TTC549 (cell line): ENCODE measurements around the gene IL37.
"Not testable (repeated sequence)": the region's sequence is repeated elsewhere in the genome, so short reads cannot be mapped to it uniquely, and the experiment has no call there.

Experiments used
- FAIRE-seq: peaks from 2 replicates; lab custom pipeline; 2012; peaks lifted over from hg19 to GRCh38; lab: Jason Lieb, UNC

Gene IL37

DNA sequence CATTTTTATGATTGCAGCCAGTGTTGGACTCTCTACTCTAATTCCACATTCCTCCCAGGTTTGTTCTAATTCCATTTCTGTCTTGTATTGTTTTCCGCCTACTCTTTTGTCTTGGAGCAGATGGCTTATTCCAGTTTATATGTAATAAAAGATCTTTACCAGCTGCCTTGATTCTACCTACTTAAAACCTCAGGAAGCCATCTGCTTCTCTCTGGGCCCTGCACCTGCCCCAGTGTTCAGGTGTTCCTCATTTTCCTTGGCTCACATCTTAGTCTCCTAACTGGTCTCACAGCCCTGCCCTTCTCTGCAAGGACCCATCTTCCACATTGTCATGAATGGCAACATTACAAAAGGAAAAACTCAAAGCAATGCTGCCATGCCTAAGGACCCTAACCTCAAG lies 21.0 kb upstream of the IL37 start:
- FAIRE-seq = no peak

DNA sequence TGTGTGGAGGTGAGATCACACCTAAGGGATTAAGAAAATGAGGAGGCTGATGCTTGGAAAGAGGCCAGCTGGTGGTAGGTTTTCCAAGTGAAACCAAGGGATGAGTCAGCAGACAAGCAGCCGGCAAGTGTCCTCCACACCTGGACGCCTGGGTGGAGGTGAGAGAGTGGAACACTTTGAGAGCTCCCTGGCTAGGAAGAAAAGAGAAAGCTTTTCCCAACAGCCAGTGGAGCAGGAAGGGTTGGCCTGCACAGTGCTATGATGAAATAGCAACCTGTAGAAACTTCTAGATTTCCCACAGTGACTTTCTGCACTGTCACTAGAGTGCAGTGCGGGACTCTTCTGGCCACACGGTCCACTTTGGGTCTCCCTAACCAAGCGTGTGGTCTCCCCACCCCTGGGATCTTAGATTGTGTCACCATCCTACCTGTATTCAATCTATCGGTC lies 19.6 kb upstream of the IL37 start:
- FAIRE-seq = no peak

DNA sequence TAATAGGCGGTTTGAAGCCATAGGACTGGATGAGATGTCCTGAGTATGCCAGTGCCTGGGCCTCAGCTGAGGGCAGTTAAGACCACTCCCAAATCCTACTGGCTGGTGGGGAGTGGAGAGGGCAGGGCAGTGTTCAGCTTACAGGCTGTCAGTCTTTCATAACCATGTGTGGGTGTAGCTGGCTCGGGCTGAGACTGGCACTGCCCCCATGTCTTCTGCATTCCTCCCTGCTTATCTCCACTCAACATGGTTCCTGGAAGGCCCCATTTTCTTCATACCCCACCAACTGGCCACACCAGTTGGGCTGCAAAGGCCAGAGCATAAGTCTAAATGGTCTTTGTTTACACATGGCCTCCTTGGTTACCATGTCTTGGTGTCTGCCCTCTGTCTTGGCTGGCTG lies 17.2 kb upstream of the IL37 start:
- no peak for FAIRE-seq

DNA sequence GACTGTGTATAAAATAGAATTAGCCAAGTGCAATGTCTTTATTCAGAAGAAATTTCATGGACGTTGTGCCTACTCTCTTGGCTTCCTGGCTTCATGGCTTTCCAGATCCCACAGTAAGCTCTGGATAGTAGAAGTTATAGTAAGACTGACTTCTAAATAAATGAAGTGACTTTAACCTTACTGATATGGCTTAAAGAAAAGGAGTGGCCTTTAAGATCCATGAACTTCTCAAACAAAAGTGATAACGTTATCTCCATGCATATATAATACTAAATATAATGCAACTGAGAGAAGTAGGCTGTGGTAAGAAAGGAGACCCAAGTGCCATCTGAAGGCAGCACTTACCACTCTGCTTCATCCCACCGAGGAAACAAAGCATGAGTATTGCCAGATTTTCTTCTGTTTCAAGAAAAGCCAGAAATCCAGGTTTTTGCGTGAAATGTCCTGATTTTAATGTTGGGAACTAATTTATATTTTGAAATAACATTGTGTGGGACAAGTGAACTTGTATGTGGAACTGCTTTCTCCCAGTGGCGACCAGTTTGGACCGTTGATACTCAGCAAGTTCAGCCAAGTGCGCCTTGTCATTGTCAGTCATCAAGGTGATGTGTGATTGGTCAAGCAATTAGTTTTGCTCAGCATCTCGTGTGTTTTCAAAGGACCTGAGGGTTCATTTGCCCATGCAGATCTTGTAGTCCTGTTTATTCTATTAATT lies 13.9 kb upstream of the IL37 start:
- FAIRE-seq = no peak

DNA sequence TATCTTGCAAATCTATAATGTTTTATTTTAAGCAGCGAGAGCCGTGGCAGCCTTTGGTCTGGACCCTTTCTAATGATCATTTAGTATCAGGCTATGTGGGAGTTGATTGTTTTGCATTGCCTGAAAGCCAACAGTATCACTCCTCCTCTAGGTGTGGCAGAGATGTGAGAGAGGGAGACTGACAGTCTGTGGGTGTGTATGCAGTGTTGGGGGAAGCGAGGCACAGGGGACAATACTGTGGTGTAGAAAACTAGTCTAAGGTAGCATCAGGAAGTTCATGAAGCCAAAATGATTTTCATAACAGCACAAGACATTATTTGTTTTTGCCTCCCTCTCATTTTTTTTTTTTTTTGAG lies 13.4 kb upstream of the IL37 start:
- no peak for FAIRE-seq

DNA sequence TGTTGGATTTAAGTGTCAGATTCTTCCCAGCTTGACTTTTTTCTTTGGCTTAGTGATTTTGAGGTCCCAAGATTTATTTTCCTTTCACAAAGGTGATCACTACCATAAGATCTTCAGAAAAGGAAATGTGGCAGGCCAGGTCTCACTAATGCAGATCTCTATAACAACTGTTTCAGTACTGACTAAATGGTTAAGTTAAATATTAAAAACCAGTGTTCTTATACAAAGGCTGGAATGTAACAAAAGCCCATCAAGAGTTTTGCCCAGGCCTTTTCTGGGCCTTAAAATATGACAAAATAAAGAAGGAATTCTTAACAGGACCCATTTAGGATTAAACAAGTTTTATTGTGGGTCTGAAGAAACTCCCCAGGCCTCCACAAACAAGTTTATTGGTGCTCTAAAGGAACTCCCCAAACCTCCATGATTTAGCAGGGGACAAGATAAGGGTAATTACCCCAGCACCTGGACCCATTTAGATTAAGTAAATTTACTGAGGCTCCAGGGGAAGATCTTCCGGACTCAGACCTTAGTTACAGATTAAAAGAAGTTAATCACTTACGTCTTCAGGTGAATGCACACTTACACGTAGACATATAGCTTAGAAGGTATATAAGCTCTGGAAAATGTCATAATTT lies 9.4 kb upstream of the IL37 start:
- not testable (repeated sequence) for FAIRE-seq

DNA sequence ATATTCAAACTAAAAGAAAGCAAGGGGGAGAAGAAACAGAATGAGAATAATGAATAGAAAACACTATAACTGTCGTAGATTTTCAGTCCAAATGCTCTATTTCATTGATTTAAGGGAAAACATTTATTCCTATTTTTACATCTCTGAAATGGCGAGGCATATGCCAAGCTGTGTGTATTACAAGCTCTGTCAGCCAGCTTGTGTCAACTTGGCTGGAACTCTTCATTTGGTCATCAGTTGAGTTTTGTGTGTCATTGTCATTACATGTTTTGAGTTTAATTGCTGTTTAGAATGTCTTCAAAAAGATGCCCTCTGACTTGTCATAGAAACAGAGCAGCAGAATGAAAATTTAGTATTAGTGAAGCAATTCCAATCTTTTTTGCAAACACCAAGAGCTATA lies 8.1 kb upstream of the IL37 start:
- no peak for FAIRE-seq

DNA sequence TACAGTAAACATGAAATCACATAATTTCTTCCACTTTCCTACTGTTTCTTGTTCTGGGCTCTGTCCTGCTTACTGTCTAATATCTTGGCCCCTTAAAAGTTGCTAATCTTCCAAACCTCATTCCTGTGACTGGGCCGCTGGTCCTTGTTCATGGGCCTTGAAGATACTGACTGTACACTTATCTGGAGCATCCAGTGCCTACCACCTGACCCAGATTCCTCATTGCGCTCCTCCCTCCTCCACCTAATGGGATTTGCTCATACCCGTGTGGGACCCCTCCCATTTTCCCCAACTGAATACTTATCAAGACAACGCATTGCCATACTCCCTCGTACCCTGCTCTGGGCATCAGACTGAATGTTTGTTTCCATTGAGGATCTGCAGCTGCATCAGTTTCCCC lies 6.1 kb upstream of the IL37 start:
- no peak for FAIRE-seq

DNA sequence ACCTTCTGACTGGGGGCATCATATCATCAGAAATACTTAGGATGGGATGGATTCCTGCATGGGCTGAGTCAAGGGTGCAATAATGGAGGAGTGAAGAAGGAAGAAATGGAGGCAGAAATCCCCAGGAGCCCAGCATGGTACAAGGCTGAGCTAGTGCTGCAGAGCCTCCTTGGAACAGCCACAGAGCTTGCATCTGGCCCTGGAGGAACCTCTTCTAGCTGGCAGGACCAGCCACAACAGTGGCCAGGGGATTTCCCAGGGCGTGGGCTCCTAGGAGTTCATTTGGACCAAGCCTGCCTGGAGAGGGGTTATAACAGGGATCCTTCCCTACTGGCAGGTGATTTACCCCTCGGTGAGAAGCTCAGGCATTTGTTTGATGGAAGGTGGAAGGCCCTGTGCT lies 4.7 kb upstream of the IL37 start:
- no peak for FAIRE-seq

DNA sequence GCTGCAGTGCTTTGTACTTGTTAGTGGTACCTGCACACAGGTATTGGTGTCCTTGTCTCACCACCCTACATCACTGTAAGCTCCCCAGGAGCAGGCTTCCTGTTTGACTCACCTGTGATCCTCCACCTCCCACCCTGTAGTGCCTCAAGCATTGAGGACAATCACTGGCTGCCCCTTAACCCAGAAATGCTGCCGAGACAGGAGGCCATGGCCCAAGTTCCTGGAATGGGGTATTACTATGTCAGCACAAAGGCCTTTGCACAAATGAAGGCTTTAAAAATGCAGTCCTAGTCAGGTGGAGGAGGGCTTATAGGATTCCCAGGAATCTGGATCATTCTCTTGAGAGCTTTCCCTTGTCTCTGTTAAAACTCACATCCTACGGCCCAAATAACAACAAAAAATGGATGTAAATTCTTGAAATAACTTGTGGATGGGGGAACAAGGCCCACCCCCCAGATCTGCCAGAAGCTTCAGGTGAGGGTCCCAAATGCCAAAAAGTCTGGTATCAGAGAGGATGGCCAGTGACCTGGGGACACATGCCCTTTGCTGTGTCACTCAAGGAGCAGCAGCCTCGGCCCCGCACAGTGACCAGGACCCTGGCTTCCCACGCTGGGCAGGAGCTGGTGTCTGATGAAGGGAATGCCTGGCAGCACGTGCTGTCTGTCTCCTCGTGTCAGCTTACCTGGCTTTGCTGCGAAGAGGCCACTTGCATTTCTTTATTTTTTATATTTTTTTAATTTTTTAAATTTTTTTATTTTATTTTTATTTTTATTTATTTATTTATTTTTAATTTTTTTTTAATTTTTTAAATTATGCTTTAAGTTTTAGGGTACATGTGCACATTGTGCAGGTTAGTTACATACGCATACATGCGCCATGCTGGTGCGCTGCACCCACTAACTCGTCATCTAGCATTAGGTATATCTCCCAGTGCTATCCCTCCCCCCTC lies 3.7 kb upstream of the IL37 start:
- FAIRE-seq = no peak

DNA sequence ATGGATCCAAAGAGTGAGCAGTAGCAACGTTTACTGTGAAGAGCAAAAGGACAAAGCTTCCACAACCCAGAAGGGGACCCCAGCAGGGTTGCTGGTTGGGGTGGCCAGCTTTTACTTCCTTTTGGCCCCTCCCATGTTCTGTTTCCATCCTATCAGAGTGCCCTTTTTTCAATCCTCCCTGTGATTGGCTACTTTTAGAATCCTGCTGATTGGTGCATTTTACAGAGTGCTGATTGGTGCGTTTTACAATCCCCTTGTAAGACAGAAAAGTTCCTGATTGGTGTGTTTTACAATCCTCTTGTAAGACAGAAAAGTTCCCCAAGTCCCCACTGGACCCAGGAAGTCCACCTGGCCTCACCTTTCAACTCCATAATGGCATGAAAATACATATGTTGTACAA lies 2.4 kb upstream of the IL37 start:
- FAIRE-seq = not testable (repeated sequence)

DNA sequence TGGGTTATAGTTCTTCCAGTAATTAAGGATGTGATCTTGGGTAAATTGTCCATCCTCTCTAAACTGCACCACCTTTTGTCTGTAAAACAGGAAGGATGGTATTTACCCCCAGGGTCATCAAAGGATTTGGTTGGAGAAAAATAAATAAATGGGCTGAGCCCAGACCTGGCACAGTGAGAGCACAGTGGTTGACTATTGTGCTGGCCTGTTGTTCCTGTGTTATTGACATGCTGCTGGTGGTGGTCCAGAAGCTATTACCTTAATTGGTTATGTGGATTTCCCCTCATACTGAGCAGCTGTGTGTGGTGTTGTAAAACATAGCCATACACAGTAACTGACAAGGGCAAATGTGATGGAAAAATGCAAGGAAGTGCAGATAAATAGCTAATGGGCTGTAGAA lies 746 bp upstream of the IL37 start:
- no peak for FAIRE-seq

DNA sequence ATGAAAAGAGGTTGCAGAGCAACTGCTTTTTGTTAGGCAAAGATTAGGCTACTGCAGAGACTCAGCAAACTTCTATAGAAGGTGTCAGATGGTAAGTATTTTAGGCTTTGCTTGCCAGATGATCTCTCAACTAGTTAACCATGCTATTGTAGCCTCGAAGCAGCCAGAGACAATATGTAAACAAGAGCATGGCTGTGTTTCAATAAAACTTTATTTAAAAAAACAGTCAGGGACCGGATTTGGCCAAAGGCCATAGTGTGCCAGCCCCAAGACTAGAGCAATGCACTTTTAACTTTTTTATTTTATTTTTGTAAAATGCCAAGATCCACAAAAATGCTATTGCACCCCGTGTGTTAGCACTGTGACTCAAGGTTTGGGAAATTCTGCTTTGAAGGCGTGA lies 1.4 kb downstream of the IL37 start:
- FAIRE-seq = no peak

DNA sequence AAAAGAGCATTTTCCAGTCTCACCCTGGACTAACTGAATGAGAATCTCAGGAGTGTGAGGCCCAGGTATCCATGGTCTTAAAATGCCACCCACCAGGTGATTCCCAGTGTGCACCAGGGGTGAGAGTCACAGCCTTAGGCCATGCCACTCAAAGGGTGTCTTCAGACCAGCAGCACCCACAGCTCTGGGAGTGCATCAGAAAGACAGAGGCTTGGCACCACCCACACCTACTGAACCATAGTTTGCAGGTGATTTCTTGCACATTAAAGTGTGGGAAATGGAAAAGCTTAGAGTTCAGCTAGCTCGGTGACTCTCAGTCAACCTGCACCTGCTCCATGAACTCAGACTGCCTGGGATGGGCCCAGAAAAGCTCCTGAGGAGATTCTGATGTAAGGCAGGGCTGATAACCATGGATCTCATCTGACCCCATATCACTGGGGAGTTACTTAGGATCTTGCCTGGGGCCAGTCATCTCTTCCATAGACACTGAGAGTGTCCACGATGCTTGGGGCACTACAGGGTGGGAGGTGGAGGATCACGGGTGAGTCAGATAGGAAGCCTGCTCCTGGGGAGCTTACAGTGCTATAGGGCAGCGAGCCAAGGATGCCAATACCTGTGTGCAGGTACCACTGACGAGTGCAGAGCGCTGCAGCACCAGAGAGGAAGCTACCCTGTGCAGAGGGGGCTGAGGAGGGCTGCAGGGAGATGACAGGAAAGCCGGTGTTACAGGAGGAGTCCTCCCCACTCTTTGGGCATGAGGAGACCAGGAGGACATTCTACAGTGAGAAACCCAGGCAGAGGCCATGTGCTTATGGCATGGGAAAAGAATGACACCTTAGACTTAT lies 4.6 kb downstream of the IL37 start:
- FAIRE-seq = no peak

DNA sequence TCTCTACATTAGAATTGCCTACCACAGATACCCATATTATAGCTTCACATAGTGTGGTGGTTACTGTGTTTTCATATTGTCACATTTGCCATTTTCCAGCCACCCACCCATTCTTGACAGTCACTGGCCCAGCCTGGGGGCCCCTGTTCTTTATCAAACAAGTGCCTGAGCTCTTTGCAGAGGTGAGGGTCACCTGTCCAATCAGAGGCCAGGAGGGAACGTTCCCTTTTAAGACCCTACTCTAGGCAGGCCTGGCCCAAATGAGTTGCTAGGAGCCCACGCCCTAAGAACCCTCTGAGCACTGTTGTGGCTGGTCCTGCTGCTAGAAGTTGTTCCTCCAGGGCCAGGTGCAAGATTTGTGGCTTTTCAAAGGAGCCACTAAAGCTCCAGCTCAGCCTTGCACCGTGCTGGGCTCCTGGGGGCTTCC lies 5.2 kb downstream of the IL37 start:
- no peak for FAIRE-seq

DNA sequence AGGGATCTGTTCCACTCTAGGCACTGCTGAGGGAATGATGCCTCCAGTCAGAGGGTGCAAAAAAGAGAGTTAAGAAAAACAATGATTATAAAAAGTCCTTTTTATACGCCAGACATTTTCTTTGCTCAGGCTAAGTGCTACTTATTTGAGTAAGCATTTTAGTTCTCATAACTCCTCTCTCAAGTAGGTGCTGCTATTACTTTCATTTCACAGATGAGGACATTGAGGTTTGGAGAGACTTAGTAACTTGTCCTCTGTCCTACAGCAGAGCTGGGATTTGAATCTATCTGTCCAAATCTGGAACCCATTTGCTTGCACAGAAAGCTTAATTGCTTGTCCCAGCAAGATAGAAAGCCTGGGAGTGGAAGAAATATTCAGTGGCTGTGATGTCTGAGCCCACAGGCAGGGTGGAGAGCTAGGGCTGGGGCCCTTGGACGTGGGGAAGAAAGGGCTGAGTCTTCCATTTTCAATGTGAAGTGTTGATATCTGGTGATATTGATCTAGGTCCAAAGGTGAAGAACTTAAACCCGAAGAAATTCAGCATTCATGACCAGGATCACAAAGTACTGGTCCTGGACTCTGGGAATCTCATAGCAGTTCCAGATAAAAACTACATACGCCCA lies 5.8 kb downstream of the IL37 start:
- FAIRE-seq = no peak

DNA sequence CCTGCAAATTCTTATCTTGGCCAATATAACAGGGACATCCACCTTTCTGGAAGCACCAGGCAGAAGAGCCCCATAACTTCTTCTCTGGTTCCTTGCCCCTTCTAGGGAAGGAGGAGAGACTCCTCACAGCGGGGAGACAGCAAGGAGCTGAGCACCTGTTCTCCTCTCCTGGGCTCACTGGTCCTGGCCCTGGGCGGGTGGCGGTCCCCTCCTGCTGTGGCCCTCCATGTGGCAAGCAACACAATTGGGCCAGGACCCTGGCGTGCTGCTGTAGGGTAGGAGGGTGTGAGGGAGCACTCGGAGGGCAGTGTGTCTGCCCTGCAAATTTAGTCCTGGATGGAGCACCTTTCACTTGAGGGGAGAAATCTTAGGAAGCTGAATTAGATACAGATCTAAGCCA lies 6.9 kb downstream of the IL37 start:
- FAIRE-seq = no peak

DNA sequence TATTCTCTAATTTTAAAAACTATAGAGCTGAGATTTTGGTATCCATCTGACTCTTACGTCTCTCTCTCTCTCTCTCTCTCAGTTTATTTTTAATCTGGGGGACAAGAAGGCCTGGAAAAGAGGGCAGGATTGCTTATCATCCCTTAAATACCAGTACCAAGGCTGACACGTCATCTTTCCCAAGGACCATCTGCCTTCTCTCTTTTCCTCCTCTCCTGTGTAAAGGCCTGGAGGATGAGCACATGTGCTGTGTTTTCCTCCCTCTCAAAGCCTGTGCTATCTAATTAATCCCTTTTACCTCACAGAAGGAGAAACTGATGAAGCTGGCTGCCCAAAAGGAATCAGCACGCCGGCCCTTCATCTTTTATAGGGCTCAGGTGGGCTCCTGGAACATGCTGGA lies 7.3 kb downstream of the IL37 start:
- FAIRE-seq = no peak

DNA sequence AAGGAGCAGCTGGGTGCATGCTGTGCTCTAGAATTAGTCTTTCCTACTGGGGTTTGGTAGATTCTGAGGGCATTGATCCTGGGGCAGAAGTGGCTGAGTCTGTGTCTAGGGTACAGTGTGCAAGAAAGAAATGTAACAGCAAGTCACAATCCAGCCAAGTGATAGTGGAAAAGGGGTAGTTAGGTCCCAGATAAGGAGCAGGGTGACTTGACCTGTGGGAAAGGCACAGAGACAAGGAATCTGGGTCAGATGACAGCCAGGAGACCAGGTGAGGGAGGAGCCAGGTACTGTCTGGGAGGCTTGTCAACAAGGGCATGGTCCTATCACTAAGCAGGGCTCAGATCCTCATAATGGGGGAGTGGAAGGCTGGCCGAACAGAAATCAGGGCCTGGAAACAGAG lies 8.1 kb downstream of the IL37 start:
- FAIRE-seq = no peak

DNA sequence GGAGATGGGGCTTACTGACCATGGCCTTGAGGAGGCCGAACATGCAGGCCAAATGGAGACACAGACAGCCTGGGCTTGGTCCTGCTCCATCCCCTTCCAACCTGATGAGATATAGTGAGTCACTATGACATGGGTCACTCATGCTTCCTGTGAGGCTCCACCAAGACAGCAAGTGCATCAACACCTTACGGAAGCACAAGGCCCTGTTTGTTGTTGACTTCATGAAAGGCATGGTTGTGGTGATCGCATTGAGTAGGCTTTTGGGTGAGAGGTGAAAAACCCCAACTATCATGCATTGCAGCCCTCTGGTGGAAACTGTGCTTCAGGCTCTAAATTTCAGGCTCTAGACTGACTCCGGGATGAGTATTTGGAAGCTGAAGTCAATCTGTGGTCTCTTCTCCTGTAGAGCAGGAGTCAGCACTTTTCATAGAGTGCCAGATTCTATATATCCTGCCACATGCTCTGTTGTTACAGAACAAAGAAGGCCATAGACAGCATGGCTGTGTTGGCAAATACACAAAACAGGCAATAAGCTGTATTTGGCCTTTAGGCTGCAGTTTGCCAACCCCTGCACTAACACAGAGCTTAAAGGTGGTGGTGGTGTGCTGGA lies 10.1 kb downstream of the IL37 start:
- FAIRE-seq = no peak

DNA sequence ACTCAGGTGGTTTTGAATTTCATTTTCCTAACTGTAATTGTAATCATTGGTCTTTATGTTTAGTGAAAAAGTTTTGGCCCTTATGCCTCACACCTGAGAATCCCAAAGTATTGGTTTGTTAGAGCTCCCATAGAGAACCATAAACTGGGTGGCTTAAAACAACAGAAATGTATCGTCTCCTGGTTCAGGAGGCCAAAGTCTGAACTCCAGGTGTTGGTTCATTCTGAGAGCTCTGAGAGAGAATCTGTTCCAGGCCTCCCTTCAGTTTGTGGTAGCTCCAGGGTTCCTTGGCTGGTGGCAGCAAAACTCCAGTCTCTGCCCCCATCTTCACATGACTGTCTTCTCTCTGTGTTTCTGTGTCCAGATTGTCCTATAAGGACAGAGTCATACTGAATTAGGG lies 11.0 kb downstream of the IL37 start:
- FAIRE-seq = no peak
